ENCODE results near the gene SYT8. TPM values are rescaled to one million over a fixed set of nuclear protein-coding genes. Genes with fewer than 3 reads are reported as not detected.
A peak's percentile ranks its signal among the peaks of the same experiment; 100 is the strongest.

Gene SYT8
- total and polyA plus RNA-seq, 2 of the 8 experiments (the other 6 are each of a cell fraction or from before 2014, with no cell fraction given): not detected

- FAIRE-seq (no peak), DNase-seq (ENCODE audit: low read depth in 1 of 2, low spot score in 2 of 2) (no peak)
- H3K23me2 ChIP-seq (ENCODE audit: low read depth, low read length): no peaks in the 10 kb centered on the region
- peak overlapping the region; percentile 42; the same call in 1 of the 2 replicates for H2BK12ac ChIP-seq (ENCODE audit: low read depth, low read length)
- H3K56ac ChIP-seq (replicated peaks; ENCODE audit: insufficient read length, low read depth, low read length): no peak overlapping the region
- no peak overlapping the region for H2AFZ ChIP-seq (ENCODE audit: low read length)
- no peak overlapping the region for H3K9ac ChIP-seq (replicated peaks in 1 of 4; ENCODE audit: extremely low read depth in 1 of 4, low read depth in 3 of 4, low read length in 3 of 4)
- H3K18ac ChIP-seq (ENCODE audit: extremely low read depth, low read length): no peak overlapping the region
- H2AK5ac ChIP-seq (ENCODE audit: low read depth, low read length): no peak overlapping the region
- H2BK20ac ChIP-seq (ENCODE audit: low read length): no peak overlapping the region
- TF ChIP-seq HDAC6 (IDR thresholded peaks at IDR 0.05; ENCODE audit: low read depth, low read length): no peak
- no peak for TF ChIP-seq PHF8 (conservative IDR thresholded peaks at IDR 0.05; ENCODE audit: low read depth, low read length)
- no peak for TF ChIP-seq CHD2 (IDR thresholded peaks at IDR 0.05; ENCODE audit: low read length)
- no peak for TF ChIP-seq SIX5 (IDR thresholded peaks at IDR 0.05; ENCODE audit: low read depth, low read length)
- no peak overlapping the region for H2BK15ac ChIP-seq (ENCODE audit: low read length)
- H3K4me1 ChIP-seq (replicated peaks in 1 of 4; ENCODE audit: control insufficient read depth in 3 of 4, insufficient read depth in 4 of 4, low read length in 3 of 4): 0 out of 7 replicates have a peak, but pooled peaks cover 0 to 3% (median 0%) of the 10 kb centered on the region in 4 experiments
- no peak overlapping the region for H2BK120ac ChIP-seq (replicated peaks; ENCODE audit: low read depth, low read length)
- H3K27ac ChIP-seq (ENCODE audit: low read depth, low read length): no peak overlapping the region
- peaks cover 0 to 2% (median 1%) of the 10 kb centered on the region in 4 experiments; a peak in 3 of 7 replicates for H3K27me3 ChIP-seq (replicated peaks in 1 of 4; ENCODE audit: control insufficient read depth in 3 of 4, extremely low read depth in 1 of 4, insufficient read depth in 3 of 4, low read length in 3 of 4)
- H3K4me2 ChIP-seq (ENCODE audit: insufficient read depth in 1 of 2, low read depth in 2 of 2, low read length in 2 of 2): no peak overlapping the region
- no peaks in the 10 kb centered on the region for H3K79me2 ChIP-seq (ENCODE audit: control insufficient read depth in 1 of 2, insufficient read depth in 2 of 2, low read length in 2 of 2)
- H3K36me3 ChIP-seq (ENCODE audit: control insufficient read depth in 2 of 4, insufficient read depth in 4 of 4, low read length in 3 of 4): no peaks in the 10 kb centered on the region
- no peak overlapping the region for H3K14ac ChIP-seq (ENCODE audit: insufficient read length)
- no peak overlapping the region for H2BK5ac ChIP-seq (ENCODE audit: low read depth, low read length)
- no peak overlapping the region for H4K8ac ChIP-seq (ENCODE audit: extremely low read depth, insufficient read depth, low read length)
- no peak overlapping the region for H4K91ac ChIP-seq (replicated peaks; ENCODE audit: insufficient read length, low read length)
- no peak overlapping the region for H4K5ac ChIP-seq (ENCODE audit: insufficient read length, low read depth, low read length)
- ChIA-PET CTCF (ENCODE audit: partially characterized antibody) (interaction anchor here (0.8 to 6.8 kb wide), 11 partner anchors 7 to 351 kb away, joined by 3 to 38 read pairs (median 11); no protein-coding TSS in a partner anchor), POLR2A (ENCODE audit: partially characterized antibody) (no interaction called here)
- no peak overlapping the region for H3K23ac ChIP-seq (ENCODE audit: insufficient read length)
- H3K4me3 ChIP-seq (ENCODE audit: extremely low read depth in 1 of 4, insufficient read depth in 2 of 4, low read depth in 3 of 4, low read length in 4 of 4): no peak overlapping the region
- no peaks in the 10 kb centered on the region for H4K20me1 ChIP-seq (replicated peaks in 1 of 2; ENCODE audit: control insufficient read depth in 1 of 2, insufficient read depth in 2 of 2, low read length in 2 of 2)
- no peak overlapping the region for H3K4ac ChIP-seq (replicated peaks; ENCODE audit: insufficient read length, low read depth, low read length)
- no peaks in the 10 kb centered on the region for H3K79me1 ChIP-seq (ENCODE audit: low read depth, low read length)
- WGBS, 2 experiments (ENCODE audit: extremely low coverage in 1 of 2, insufficient coverage in 1 of 2, insufficient read length in 1 of 2, insufficient replicate concordance in 2 of 2, low coverage in 1 of 2, low lambda C conversion rate in 2 of 2, missing lambda C conversion rate in 1 of 2): 90% methylated on average over 15 of the region's 15 CpGs; no CpG with 5 or more reads in 1 of the 2 experiments
- peaks cover 0 to 3% of the 10 kb centered on the region in 2 experiments; a peak in 2 of 4 replicates for H3K9me3 ChIP-seq (ENCODE audit: insufficient read depth in 2 of 2, low read depth in 1 of 2, low read length in 1 of 2)
These were observed 29.3 kb upstream of the SYT8 start for GRCh38 chr11:1805525-1805924.
